ENCODE measurements around the gene IL12RB1. TPM values are rescaled to one million over a fixed set of nuclear protein-coding genes. Genes with fewer than 3 reads are reported as not detected.

Gene IL12RB1
- polyA plus RNA-seq, 2 of the 4 experiments (the other 2 are of a cell fraction) = not detected

DNA sequence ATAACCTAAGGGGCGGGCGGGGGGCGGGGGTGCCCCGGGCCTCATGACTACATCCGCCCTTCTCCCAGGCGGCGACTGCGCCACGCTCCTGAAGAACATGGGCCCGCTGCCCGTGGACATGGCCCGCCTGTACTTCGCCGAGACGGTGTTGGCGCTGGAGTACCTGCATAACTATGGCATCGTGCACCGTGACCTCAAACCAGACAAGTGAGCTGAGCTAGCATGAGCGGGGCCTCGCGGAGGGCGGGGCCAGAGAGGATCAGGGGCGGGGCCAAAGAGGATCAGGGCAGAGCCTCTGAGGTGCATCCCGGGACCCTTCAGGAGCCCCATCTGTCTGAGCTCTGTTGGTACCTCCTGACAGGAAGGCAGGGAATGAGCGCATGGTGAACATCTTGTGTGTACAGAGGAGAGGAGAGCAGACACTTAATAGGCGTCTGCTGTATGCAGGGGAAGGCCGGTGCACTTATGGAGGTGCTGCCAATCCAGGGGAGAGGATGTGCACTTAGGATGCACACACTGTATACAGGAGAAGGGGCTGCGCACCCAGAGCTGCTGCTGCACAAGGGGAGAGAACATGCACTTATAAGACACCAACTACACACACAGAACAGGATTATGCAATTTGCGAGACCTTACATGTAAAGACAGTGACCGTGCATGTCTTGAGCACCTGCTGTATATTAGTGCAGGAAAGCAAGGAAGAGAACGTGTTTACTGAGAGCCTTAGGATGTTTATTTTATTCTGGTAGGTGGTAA lies 45.3 kb upstream of the IL12RB1 start:
- ChIA-PET POLR2A (no interaction called here), CTCF (interaction anchor here (1.3 to 1.8 kb wide), 2 partner anchors 9 to 20 kb away, joined by 3 to 6 read pairs; partner anchors contain the start of gene PIK3R2)
- no peak overlapping the region for H3K27ac ChIP-seq
- 0 out of 3 replicates have a peak, but pooled peaks cover 9% of the 10 kb centered on the region for H3K4me1 ChIP-seq
- no peak overlapping the region for H3K4me2 ChIP-seq
- peak; percentile 71 to 80; a peak in 5 of 6 replicates for ATAC-seq
- no peak overlapping the region for H3K4me3 ChIP-seq
- no peaks in the 10 kb centered on the region for H3K9me3 ChIP-seq
- 75% methylated on average over 16 of the region's 31 CpGs for WGBS (ENCODE audit: missing lambda C conversion rate)
- DNase-seq (ENCODE audit: low read depth in 1 of 2, low spot score in 1 of 2) = no peak
- TF ChIP-seq, protein P1, sequence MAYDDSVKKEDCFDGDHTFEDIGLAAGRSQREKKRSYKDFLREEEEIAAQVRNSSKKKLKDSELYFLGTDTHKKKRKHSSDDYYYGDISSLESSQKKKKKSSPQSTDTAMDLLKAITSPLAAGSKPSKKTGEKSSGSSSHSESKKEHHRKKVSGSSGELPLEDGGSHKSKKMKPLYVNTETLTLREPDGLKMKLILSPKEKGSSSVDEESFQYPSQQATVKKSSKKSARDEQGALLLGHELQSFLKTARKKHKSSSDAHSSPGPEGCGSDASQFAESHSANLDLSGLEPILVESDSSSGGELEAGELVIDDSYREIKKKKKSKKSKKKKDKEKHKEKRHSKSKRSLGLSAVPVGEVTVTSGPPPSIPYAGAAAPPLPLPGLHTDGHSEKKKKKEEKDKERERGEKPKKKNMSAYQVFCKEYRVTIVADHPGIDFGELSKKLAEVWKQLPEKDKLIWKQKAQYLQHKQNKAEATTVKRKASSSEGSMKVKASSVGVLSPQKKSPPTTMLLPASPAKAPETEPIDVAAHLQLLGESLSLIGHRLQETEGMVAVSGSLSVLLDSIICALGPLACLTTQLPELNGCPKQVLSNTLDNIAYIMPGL (CRISPR knock-in tag; IDR thresholded peaks at IDR 0.05; ENCODE audit: borderline replicate concordance) = no peak
- TF ChIP-seq HOXB5 (CRISPR knock-in tag; IDR thresholded peaks at IDR 0.05) = no peak
- no peak for TF ChIP-seq NR3C1 (IDR thresholded peaks at IDR 0.05)
- no peak for TF ChIP-seq CHD4 (IDR thresholded peaks at IDR 0.05; ENCODE audit: borderline replicate concordance)
- no peak for TF ChIP-seq FOSB (CRISPR knock-in tag; IDR thresholded peaks at IDR 0.05)
- no peak for TF ChIP-seq HOXB13 (CRISPR knock-in tag; IDR thresholded peaks at IDR 0.05; ENCODE audit: low read depth)
- FAIRE-seq = no peak

DNA sequence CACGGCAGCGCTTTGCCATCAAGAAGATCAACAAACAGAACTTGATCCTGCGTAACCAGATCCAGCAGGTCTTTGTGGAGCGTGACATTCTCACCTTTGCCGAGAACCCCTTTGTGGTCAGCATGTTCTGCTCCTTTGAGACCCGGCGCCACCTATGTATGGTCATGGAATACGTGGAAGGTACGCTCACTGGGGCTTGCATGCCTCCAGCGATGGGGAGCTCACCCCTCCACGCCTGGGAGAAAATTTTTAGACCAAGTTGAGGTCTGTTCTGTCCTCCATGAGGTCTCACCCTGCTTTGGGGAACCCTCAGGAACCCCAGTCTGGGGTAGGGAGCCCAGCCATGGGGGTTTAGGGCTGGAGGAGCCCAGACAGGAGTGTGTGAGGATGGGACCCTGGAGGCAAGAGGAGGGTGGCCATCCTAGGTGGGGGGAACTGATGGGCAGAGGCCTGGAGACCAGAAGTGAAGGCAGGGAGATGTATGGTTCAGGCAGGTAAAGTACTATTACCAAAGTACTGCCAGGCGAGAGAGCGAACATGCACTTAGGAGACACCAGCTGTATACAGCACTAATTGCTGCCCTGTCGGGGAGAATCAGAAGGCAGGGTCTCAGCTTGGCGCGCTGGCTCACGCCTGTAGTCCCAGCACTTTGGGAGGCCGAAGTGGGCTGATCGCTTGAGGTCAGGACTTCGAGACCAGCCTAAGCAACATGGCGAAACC lies 43.9 kb upstream of the IL12RB1 start:
- H3K4me2 ChIP-seq = no peak overlapping the region
- no peak for FAIRE-seq
- CTCF ChIA-PET = interaction anchor here (1.3 to 1.8 kb wide), 2 partner anchors 8 to 21 kb away, joined by 3 to 6 read pairs; partner anchors contain the start of gene PIK3R2
- H3K4me3 ChIP-seq = no peak overlapping the region
- H3K9me3 ChIP-seq = no peaks in the 10 kb centered on the region
- POLR2A ChIA-PET = no interaction called here
- 90% methylated on average over 20 of the region's 21 CpGs for WGBS (ENCODE audit: missing lambda C conversion rate)
- 0 out of 3 replicates have a peak, but pooled peaks cover 1% of the 10 kb centered on the region for H3K4me1 ChIP-seq
- DNase-seq (ENCODE audit: low read depth in 1 of 2, low spot score in 1 of 2) = no peak
- TF ChIP-seq KDM1A (IDR thresholded peaks at IDR 0.05; ENCODE audit: low read depth) = 0 out of 2 replicates have a peak, but pooled peaks have one; percentile 43
- TF ChIP-seq, protein P2, sequence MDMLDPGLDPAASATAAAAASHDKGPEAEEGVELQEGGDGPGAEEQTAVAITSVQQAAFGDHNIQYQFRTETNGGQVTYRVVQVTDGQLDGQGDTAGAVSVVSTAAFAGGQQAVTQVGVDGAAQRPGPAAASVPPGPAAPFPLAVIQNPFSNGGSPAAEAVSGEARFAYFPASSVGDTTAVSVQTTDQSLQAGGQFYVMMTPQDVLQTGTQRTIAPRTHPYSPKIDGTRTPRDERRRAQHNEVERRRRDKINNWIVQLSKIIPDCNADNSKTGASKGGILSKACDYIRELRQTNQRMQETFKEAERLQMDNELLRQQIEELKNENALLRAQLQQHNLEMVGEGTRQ (IDR thresholded peaks at IDR 0.05) = no peak
- TF ChIP-seq E2F6 (IDR thresholded peaks at IDR 0.05; ENCODE audit: borderline replicate concordance, low read depth) = no peak
- TF ChIP-seq FOXS1 (CRISPR knock-in tag; IDR thresholded peaks at IDR 0.05) = no peak
- TF ChIP-seq, protein P3, sequence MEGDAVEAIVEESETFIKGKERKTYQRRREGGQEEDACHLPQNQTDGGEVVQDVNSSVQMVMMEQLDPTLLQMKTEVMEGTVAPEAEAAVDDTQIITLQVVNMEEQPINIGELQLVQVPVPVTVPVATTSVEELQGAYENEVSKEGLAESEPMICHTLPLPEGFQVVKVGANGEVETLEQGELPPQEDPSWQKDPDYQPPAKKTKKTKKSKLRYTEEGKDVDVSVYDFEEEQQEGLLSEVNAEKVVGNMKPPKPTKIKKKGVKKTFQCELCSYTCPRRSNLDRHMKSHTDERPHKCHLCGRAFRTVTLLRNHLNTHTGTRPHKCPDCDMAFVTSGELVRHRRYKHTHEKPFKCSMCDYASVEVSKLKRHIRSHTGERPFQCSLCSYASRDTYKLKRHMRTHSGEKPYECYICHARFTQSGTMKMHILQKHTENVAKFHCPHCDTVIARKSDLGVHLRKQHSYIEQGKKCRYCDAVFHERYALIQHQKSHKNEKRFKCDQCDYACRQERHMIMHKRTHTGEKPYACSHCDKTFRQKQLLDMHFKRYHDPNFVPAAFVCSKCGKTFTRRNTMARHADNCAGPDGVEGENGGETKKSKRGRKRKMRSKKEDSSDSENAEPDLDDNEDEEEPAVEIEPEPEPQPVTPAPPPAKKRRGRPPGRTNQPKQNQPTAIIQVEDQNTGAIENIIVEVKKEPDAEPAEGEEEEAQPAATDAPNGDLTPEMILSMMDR (IDR thresholded peaks at IDR 0.05) = no peak
- TF ChIP-seq ZFP36 (IDR thresholded peaks at IDR 0.05; ENCODE audit: borderline replicate concordance, partially characterized antibody) = peak; percentile 27
- no peak for TF ChIP-seq ELK1 (IDR thresholded peaks at IDR 0.05; ENCODE audit: low read depth, low read length)
- no peak for TF ChIP-seq HEYL (CRISPR knock-in tag; IDR thresholded peaks at IDR 0.05)
- no peak for TF ChIP-seq FOSL2 (IDR thresholded peaks at IDR 0.05)
- TF ChIP-seq FOSL2 (CRISPR knock-in tag; IDR thresholded peaks at IDR 0.05) = no peak
- TF ChIP-seq SMC3 (IDR thresholded peaks at IDR 0.05) = no peak
- no peak overlapping the region for H3K27ac ChIP-seq
- ATAC-seq = no peak

Data from A549 (cell line).